ENCODE results near the gene DCD. TPM values are rescaled to one million over a fixed set of nuclear protein-coding genes. Genes with fewer than 3 reads are reported as not detected.

The DCD gene
- total and polyA plus RNA-seq, 9 donors, result not detected

GRCh38 chr12:54663603-54664002 lies 15.4 kb upstream of the DCD start:
- no peaks in the 10 kb centered on the region for H3K9me3 ChIP-seq
- intact Hi-C loops (cut with DNase I), result loop anchor here in 1 of 4 donors (10.0 kb wide), 1 partner anchor 951 kb away; no protein-coding TSS in a partner anchor
- no peaks in the 10 kb centered on the region for H3K36me3 ChIP-seq
- H3K27ac ChIP-seq, result no peak overlapping the region
- DNase-seq, result no peak
- H3K27me3 ChIP-seq, result no peaks in the 10 kb centered on the region
- WGBS, 3 donors, result 75 to 87% (median 76%) methylated on average over 3 of the region's 3 CpGs
- TF ChIP-seq POLR2A (IDR thresholded peaks at IDR 0.05) (no peak), EP300 (IDR thresholded peaks at IDR 0.05) (no peak)
- TF ChIP-seq, protein P1, sequence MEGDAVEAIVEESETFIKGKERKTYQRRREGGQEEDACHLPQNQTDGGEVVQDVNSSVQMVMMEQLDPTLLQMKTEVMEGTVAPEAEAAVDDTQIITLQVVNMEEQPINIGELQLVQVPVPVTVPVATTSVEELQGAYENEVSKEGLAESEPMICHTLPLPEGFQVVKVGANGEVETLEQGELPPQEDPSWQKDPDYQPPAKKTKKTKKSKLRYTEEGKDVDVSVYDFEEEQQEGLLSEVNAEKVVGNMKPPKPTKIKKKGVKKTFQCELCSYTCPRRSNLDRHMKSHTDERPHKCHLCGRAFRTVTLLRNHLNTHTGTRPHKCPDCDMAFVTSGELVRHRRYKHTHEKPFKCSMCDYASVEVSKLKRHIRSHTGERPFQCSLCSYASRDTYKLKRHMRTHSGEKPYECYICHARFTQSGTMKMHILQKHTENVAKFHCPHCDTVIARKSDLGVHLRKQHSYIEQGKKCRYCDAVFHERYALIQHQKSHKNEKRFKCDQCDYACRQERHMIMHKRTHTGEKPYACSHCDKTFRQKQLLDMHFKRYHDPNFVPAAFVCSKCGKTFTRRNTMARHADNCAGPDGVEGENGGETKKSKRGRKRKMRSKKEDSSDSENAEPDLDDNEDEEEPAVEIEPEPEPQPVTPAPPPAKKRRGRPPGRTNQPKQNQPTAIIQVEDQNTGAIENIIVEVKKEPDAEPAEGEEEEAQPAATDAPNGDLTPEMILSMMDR (IDR thresholded peaks at IDR 0.05), result no peak
- H3K4me1 ChIP-seq (ENCODE audit: insufficient read depth), result no peaks in the 10 kb centered on the region
- no peak overlapping the region for H3K4me3 ChIP-seq

DNA sequence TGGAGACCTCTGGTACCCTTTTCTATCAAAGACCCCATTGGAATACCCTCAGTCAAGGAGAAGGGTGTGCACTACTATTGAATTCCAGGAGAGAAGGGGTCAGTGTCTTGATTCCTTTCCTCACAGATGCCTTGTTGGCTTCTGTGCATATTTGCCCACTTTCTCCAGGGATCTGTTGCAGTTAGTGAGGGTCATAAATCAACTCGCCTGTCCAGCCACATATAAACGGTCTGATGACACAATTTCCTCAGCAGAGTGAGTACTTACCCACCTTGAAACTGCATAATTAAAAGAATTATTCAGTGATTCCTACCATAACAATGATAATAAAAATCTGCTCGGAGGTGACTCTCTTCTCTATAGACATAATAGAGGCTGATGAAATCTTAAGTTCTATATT lies 13.9 kb upstream of the DCD start:
- no peaks in the 10 kb centered on the region for H3K27me3 ChIP-seq
- no peaks in the 10 kb centered on the region for H3K36me3 ChIP-seq
- WGBS, 3 donors, result 56 to 60% (median 60%) methylated on average over 3 of the region's 3 CpGs
- H3K4me3 ChIP-seq, result no peak overlapping the region
- DNase-seq, result no peak
- intact Hi-C loops (cut with DNase I), result loop anchor here in 1 of 4 donors (10.0 kb wide), 1 partner anchor 953 kb away; no protein-coding TSS in a partner anchor
- TF ChIP-seq EP300 (IDR thresholded peaks at IDR 0.05), result no peak
- TF ChIP-seq, protein P1 (IDR thresholded peaks at IDR 0.05), result no peak
- no peak for TF ChIP-seq POLR2A (IDR thresholded peaks at IDR 0.05)
- H3K9me3 ChIP-seq, result no peaks in the 10 kb centered on the region
- H3K4me1 ChIP-seq (ENCODE audit: insufficient read depth), result no peaks in the 10 kb centered on the region
- no peak overlapping the region for H3K27ac ChIP-seq

GRCh38 chr12:54661048-54661447 lies 12.9 kb upstream of the DCD start:
- H3K9me3 ChIP-seq, result no peaks in the 10 kb centered on the region
- H3K4me3 ChIP-seq, result no peak overlapping the region
- H3K27me3 ChIP-seq, result no peaks in the 10 kb centered on the region
- TF ChIP-seq EP300 (IDR thresholded peaks at IDR 0.05) (no peak), POLR2A (IDR thresholded peaks at IDR 0.05) (no peak)
- TF ChIP-seq, protein P1 (IDR thresholded peaks at IDR 0.05), result no peak
- no peaks in the 10 kb centered on the region for H3K4me1 ChIP-seq (ENCODE audit: insufficient read depth)
- H3K36me3 ChIP-seq, result no peaks in the 10 kb centered on the region
- no peak for DNase-seq
- H3K27ac ChIP-seq, result no peak overlapping the region
- WGBS, 3 donors, result 60 to 76% (median 62%) methylated on average over 2 of the region's 2 CpGs
- intact Hi-C loops (cut with DNase I), result loop anchor here in 1 of 4 donors (10.0 kb wide), 1 partner anchor 954 kb away; no protein-coding TSS in a partner anchor

DNA sequence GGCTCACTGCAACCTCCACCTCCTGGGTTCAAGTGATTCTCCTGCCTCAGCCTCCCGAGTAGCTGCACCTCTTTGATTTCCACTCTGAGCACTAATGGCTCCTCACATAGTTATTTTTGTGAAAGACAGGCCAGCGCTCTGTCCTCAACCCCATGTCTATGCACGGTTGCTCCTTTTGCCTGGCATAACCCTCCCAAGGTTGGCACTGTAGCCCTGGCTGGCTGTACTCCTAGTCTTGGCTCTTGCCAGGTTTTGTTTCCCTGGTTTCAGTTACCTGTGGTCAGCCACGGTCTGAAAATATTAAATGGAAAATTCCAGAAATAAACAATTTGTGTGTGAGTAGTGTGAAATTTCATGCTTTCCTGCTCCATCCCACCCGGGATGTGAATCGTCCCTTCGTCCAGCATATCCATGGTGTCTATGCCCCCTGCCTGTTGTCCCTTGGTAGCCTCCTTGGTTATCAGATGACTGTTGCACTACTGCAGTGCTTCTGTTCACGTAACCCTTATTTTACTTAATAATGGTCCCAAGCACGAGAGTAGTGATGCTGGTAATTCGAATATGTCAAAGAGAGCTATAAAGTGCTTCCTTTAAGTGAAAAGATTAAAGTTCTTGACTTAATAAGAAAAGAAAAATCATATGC lies 12.3 kb upstream of the DCD start:
- 86 to 92% (median 87%) methylated on average over 10 of the region's 10 CpGs for WGBS, 3 donors
- TF ChIP-seq, protein P1 (IDR thresholded peaks at IDR 0.05), result no peak
- no peak for TF ChIP-seq POLR2A (IDR thresholded peaks at IDR 0.05)
- TF ChIP-seq EP300 (IDR thresholded peaks at IDR 0.05), result no peak
- intact Hi-C loops (cut with DNase I), result loop anchor here in 1 of 4 donors (10.0 kb wide), 1 partner anchor 954 kb away; no protein-coding TSS in a partner anchor
- no peaks in the 10 kb centered on the region for H3K27me3 ChIP-seq
- H3K27ac ChIP-seq, result no peak overlapping the region
- DNase-seq, result no peak
- H3K9me3 ChIP-seq, result no peaks in the 10 kb centered on the region
- no peaks in the 10 kb centered on the region for H3K4me1 ChIP-seq (ENCODE audit: insufficient read depth)
- no peak overlapping the region for H3K4me3 ChIP-seq
- H3K36me3 ChIP-seq, result no peaks in the 10 kb centered on the region
